GM12891 (cell line): ENCODE measurements around the gene DSCAM.

Experiments
- PAX5 ChIP-seq: IDR thresholded peaks from 2 replicates; pipeline ENCODE4 v1.6.1; 2011; ENCODE audit warnings: low read length, moderate library complexity, mild to moderate bottlenecking; ENCODE audit not compliant: insufficient read depth, severe bottlenecking
- POLR2A ChIP-seq: IDR thresholded peaks from 2 replicates; pipeline ENCODE4 v1.6.1; 2011; ENCODE audit warnings: low read depth, low read length, control low read depth
- POLR2AphosphoS5 ChIP-seq: IDR thresholded peaks from 2 replicates; pipeline ENCODE4 v1.6.1; 2011; ENCODE audit warnings: low read depth, low read length, control low read depth
- TAF1 ChIP-seq: IDR thresholded peaks from 2 replicates; pipeline ENCODE4 v1.6.1; 2011; ENCODE audit warnings: low read depth, low read length, control low read depth

DNA sequence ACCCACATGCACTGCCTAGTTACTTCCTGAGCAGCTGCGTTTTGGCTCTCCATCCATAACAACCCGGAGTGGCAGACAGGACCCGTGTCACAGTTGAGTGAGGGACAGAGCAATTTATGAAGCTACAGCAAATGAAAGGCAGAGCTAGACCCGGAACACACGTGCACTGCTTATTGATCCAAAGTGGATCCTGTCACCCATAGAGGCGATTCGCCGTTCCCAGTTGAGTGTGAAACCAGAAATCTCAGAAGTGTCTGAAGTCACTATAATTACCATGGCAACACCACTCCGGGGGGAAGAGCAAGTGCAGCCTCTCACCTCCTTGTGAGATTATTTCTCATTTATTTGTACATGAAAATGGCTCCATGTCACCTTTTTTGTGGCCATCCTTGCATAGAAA lies 365.2 kb downstream of the DSCAM start:
- TF ChIP-seq POLR2AphosphoS5: no peak
- TF ChIP-seq POLR2A: no peak
- TF ChIP-seq TAF1: no peak
- TF ChIP-seq PAX5: no peak
